Measurements from ENCODE around the gene SLC23A3. TPM values are rescaled to one million over a fixed set of nuclear protein-coding genes. Genes with fewer than 3 reads are reported as not detected.
"Not testable (repeated sequence)": the region's sequence is repeated elsewhere in the genome, so short reads cannot be mapped to it uniquely, and the experiment has no call there.

SLC23A3 gene
- total and polyA plus RNA-seq, 10 of the 15 experiments (the other 5 are each of a cell fraction or from before 2014, with no cell fraction given) = 0.07 to 1.0 (median 0.40) TPM; not detected in 1

- H3K4me3 ChIP-seq; H3K4me2 ChIP-seq (ENCODE audit: control insufficient read depth, insufficient read depth); H3K36me3 ChIP-seq (ENCODE audit: control insufficient read depth in 2 of 2, insufficient read depth in 2 of 2, low read length in 1 of 2); H3K9me3 ChIP-seq (replicated peaks; ENCODE audit: control insufficient read depth, insufficient read depth, low read length); BruUV-seq (replicated peaks); H3K9ac ChIP-seq (ENCODE audit: control insufficient read depth, insufficient read depth, low read length); DNase-seq (ENCODE audit: low read depth, low spot score); ATAC-seq; H3K4me1 ChIP-seq (ENCODE audit: control insufficient read depth, insufficient read depth, low read length); H3K79me2 ChIP-seq (ENCODE audit: control insufficient read depth, insufficient read depth, low read length); in situ Hi-C loops (cut with MboI); SMC1A ChIA-PET (ENCODE audit: uncharacterized antibody, unreplicated experiment); H2AFZ ChIP-seq (ENCODE audit: control insufficient read depth, low read depth, low read length); intact Hi-C loops (cut with micrococcal nuclease; ENCODE audit: unreplicated experiment); FAIRE-seq; H3K27me3 ChIP-seq (replicated peaks in 1 of 2; ENCODE audit: control insufficient read depth in 2 of 2, insufficient read depth in 2 of 2, low read length in 1 of 2); H3K27ac ChIP-seq (ENCODE audit: control insufficient read depth, insufficient read depth); H4K20me1 ChIP-seq (ENCODE audit: control insufficient read depth, insufficient read depth): not testable (repeated sequence)
- ChIA-PET RAD21 (ENCODE audit: unreplicated experiment) (interaction anchor here (0.5 kb wide), 1 partner anchor 139 kb away, joined by 3 read pairs; no protein-coding TSS in a partner anchor), POLR2A (interaction anchor here (1.1 to 1.6 kb wide), 2 partner anchors 19 to 21 kb away, joined by 3 to 4 read pairs; no protein-coding TSS in a partner anchor), CTCF (interaction anchor here (1.3 to 2.8 kb wide), 2 partner anchors 9 to 29 kb away, joined by 3 to 7 read pairs; no protein-coding TSS in a partner anchor)
- 71% methylated on average over 24 of the region's 26 CpGs for WGBS (ENCODE audit: insufficient coverage, insufficient replicate concordance, low lambda C conversion rate, missing lambda C conversion rate)
These were observed 30.9 kb upstream of the SLC23A3 start for GRCh38 chr2:219200502-219201326.

DNA sequence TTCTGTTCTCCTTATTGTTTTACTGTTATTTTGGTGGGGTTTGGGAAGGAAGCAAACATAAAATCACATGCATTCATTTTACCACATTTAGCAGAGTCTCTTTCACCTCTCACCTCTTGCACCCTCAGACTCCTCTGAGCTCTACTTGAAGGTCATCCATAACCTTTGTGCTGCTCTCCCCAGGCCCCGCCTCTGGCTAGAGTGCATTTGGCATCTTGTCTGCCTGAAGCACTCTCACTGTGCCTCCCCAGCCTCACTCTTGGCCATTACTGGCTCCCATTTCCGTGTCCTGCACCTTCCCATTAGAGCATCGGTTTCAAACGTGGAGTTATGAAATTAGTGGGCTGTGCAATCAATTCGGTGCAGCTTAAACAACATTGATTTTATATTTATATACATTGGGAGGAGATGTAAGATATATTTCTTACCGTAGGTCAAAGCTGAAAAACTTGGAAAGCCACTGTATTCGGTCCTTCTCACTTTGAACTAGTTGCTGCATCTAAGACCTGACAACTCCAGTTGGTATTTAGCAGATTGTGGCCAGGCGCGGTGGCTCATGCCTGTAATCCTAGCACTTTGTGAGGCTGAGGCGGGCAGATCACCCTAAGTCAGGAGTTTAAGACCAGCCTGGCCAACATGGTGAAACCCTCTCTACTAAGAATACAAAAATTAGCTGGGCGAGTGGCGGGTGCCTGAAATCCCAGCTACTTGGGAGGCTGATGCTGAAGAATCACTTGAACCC, 29.8 kb upstream of the SLC23A3 start:
- BruUV-seq (replicated peaks) = no TSS peak
- no peaks in the 10 kb centered on the region for H3K9me3 ChIP-seq (replicated peaks; ENCODE audit: control insufficient read depth, insufficient read depth, low read length)
- in situ Hi-C loops (cut with MboI) = no loop called here
- no peak overlapping the region for H3K27ac ChIP-seq (ENCODE audit: control insufficient read depth, insufficient read depth)
- intact Hi-C loops (cut with micrococcal nuclease; ENCODE audit: unreplicated experiment) = no loop called here
- SMC1A ChIA-PET (ENCODE audit: uncharacterized antibody, unreplicated experiment) = interaction anchor here (0.8 kb wide), 1 partner anchor 29 kb away, joined by 3 read pairs; no protein-coding TSS in a partner anchor
- H3K79me2 ChIP-seq (ENCODE audit: control insufficient read depth, insufficient read depth, low read length) = no peaks in the 10 kb centered on the region
- H3K4me2 ChIP-seq (ENCODE audit: control insufficient read depth, insufficient read depth) = no peak overlapping the region
- H2AFZ ChIP-seq (ENCODE audit: control insufficient read depth, low read depth, low read length) = no peak overlapping the region
- H3K4me3 ChIP-seq = no peak overlapping the region
- H4K20me1 ChIP-seq (ENCODE audit: control insufficient read depth, insufficient read depth) = no peaks in the 10 kb centered on the region
- CTCF ChIA-PET = interaction anchor here (2.8 kb wide), 1 partner anchor 28 kb away, joined by 7 read pairs; no protein-coding TSS in a partner anchor
- H3K27me3 ChIP-seq (replicated peaks in 1 of 2; ENCODE audit: control insufficient read depth in 2 of 2, insufficient read depth in 2 of 2, low read length in 1 of 2) = no peaks in the 10 kb centered on the region
- RAD21 ChIA-PET (ENCODE audit: unreplicated experiment) = no interaction called here
- no peaks in the 10 kb centered on the region for H3K36me3 ChIP-seq (ENCODE audit: control insufficient read depth in 2 of 2, insufficient read depth in 2 of 2, low read length in 1 of 2)
- no peak for FAIRE-seq
- DNase-seq (ENCODE audit: low read depth, low spot score) = no peak
- TF ChIP-seq ZBED1 (IDR thresholded peaks at IDR 0.05; ENCODE audit: borderline replicate concordance) = no peak
- TF ChIP-seq CREM (IDR thresholded peaks at IDR 0.05; ENCODE audit: low read depth) = no peak
- TF ChIP-seq, protein P1, sequence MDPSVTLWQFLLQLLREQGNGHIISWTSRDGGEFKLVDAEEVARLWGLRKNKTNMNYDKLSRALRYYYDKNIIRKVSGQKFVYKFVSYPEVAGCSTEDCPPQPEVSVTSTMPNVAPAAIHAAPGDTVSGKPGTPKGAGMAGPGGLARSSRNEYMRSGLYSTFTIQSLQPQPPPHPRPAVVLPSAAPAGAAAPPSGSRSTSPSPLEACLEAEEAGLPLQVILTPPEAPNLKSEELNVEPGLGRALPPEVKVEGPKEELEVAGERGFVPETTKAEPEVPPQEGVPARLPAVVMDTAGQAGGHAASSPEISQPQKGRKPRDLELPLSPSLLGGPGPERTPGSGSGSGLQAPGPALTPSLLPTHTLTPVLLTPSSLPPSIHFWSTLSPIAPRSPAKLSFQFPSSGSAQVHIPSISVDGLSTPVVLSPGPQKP (IDR thresholded peaks at IDR 0.05; ENCODE audit: low read depth, low read length) = no peak
- no peak for TF ChIP-seq ATF3 (IDR thresholded peaks at IDR 0.05; ENCODE audit: borderline replicate concordance, extremely low read depth, low read depth, low read length)
- POLR2A ChIA-PET = interaction anchor here (1.6 kb wide), 1 partner anchor 18 kb away, joined by 4 read pairs; no protein-coding TSS in a partner anchor
- H3K4me1 ChIP-seq (ENCODE audit: control insufficient read depth, insufficient read depth, low read length) = no peaks in the 10 kb centered on the region
- 52% methylated on average over 12 of the region's 12 CpGs for WGBS (ENCODE audit: insufficient coverage, insufficient replicate concordance, low lambda C conversion rate, missing lambda C conversion rate)
- no peak for ATAC-seq
- H3K9ac ChIP-seq (ENCODE audit: control insufficient read depth, insufficient read depth, low read length) = no peak overlapping the region
